Stimulated activated CD4-positive, alpha-beta T cell treated with anti-CD3 and anti-CD28 coated beads, Interleukin-15, amount 100 ng/mL, for 48 hours (primary cell): ENCODE results near the gene CHMP2A.
"Not testable (repeated sequence)": the region's sequence is repeated elsewhere in the genome, so short reads cannot be mapped to it uniquely, and the experiment has no call there.

Experiments
- DNase-seq, 2 donors: peaks; one replicate each; pipeline ENCODE4 v3.0.0-alpha.2; 2020; ENCODE audit warnings: low read depth in 2 of 2

The CHMP2A gene

GRCh38 chr19:58555369-58555885, 522 bp upstream of the CHMP2A start:
- DNase-seq: no peak

GRCh38 chr19:58553799-58554493, 959 bp downstream of the CHMP2A start:
- DNase-seq: no peak

GRCh38 chr19:58552655-58553054, 2.2 kb downstream of the CHMP2A start:
- no peak for DNase-seq

- no peak for DNase-seq
Observed at GRCh38 chr19:58551577-58552471, 3.1 kb downstream of the CHMP2A start.

GRCh38 chr19:58551123-58551497, 3.8 kb downstream of the CHMP2A start:
- DNase-seq: no peak

GRCh38 chr19:58550362-58551122, 4.4 kb downstream of the CHMP2A start:
- no peak for DNase-seq

- DNase-seq: no peak
Observed at GRCh38 chr19:58549664-58550361, 5.1 kb downstream of the CHMP2A start.

- no peak for DNase-seq
Observed at GRCh38 chr19:58548859-58549663, 5.8 kb downstream of the CHMP2A start.

GRCh38 chr19:58547323-58548312, 7.3 kb downstream of the CHMP2A start:
- no peak for DNase-seq

- DNase-seq: no peak
Observed at GRCh38 chr19:58546019-58546530, 8.8 kb downstream of the CHMP2A start.

GRCh38 chr19:58545286-58546018, 9.5 kb downstream of the CHMP2A start:
- no peak for DNase-seq

GRCh38 chr19:58544591-58545285, 10.2 kb downstream of the CHMP2A start:
- DNase-seq: peak; percentile 54 to 64

- DNase-seq: peak; percentile 99 to 100
Observed at GRCh38 chr19:58543826-58544590, 10.9 kb downstream of the CHMP2A start, which contains the start of gene TRIM28. TRIM28 (plus strand) TSS chr19:58544064; CDS start chr19:58544758, 694 bp downstream.

- DNase-seq: not testable (repeated sequence)
Observed at GRCh38 chr19:58542641-58543372, 12.1 kb downstream of the CHMP2A start.

- DNase-seq: not testable (repeated sequence)
Observed at GRCh38 chr19:58539169-58539559, 15.7 kb downstream of the CHMP2A start.
